Gastroesophageal sphincter (tissue), 3 donors: ENCODE data around the gene PPP5C.

ENCODE experiments used
- POLR2A ChIP-seq, 2 donors: fragments of 450-650 bp; IDR thresholded peaks; one replicate each; pipeline ENCODE4 v1.6.1; 2017; ENCODE audit warnings: antibody characterized with exemption in 2 of 2, mild to moderate bottlenecking in 2 of 2, moderate library complexity in 1 of 2
- POLR2AphosphoS5 ChIP-seq: sonication (generic); formaldehyde crosslinking; IDR thresholded peaks from one replicate; pipeline ENCODE4 v1.6.1; 2017; ENCODE audit warnings: antibody characterized with exemption
- TF ChIP-seq, protein P1 (sequence below), 4 experiments: fragments of 200-600 bp in 2 of 4; fragments of 450-650 bp in 2 of 4; sonication (generic) in 1 of 4; IDR thresholded peaks; one replicate each; pipeline ENCODE4 v1.5.1; 2017 to 2019; ENCODE audit warnings: antibody characterized with exemption in 4 of 4, mild to moderate bottlenecking in 2 of 4, moderate library complexity in 2 of 4

- TF ChIP-seq, protein P1, sequence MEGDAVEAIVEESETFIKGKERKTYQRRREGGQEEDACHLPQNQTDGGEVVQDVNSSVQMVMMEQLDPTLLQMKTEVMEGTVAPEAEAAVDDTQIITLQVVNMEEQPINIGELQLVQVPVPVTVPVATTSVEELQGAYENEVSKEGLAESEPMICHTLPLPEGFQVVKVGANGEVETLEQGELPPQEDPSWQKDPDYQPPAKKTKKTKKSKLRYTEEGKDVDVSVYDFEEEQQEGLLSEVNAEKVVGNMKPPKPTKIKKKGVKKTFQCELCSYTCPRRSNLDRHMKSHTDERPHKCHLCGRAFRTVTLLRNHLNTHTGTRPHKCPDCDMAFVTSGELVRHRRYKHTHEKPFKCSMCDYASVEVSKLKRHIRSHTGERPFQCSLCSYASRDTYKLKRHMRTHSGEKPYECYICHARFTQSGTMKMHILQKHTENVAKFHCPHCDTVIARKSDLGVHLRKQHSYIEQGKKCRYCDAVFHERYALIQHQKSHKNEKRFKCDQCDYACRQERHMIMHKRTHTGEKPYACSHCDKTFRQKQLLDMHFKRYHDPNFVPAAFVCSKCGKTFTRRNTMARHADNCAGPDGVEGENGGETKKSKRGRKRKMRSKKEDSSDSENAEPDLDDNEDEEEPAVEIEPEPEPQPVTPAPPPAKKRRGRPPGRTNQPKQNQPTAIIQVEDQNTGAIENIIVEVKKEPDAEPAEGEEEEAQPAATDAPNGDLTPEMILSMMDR (IDR thresholded peaks at IDR 0.05), result no peak
- TF ChIP-seq POLR2A (IDR thresholded peaks at IDR 0.05), result no peak
- no peak for TF ChIP-seq POLR2AphosphoS5
Measured at GRCh38 chr19:46303322-46303690, 43.6 kb upstream of the PPP5C start.
